GM12801 (cell line): Measurements from ENCODE around the gene CWC25.

Source experiments
- TF ChIP-seq, protein P1 (sequence below): IDR thresholded peaks from one replicate; pipeline ENCODE4 v1.5.1; 2011; ENCODE audit warnings: control low read depth; ENCODE audit not compliant: insufficient read length; ENCODE audit errors: extremely low read depth

The CWC25 gene

DNA sequence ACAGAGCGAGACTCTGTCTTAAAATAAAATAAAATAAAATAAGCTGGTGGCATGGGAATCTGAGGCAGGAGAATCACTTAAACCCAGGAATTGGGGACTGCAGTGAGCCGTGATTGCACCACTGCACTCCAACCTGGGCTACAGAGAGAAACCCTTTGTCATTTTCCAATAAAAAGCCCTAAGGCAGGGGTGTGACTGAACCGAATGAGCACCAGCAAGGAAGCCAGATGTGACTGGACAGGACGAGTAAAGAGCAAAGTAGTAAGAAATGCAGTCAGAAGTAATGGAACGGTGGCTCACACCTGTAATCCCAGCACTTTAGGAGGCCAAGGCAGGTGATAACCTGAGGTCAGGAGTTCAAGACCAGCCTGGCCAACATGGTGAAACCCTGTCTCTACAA lies 32.1 kb upstream of the CWC25 start:
- TF ChIP-seq, protein P1, sequence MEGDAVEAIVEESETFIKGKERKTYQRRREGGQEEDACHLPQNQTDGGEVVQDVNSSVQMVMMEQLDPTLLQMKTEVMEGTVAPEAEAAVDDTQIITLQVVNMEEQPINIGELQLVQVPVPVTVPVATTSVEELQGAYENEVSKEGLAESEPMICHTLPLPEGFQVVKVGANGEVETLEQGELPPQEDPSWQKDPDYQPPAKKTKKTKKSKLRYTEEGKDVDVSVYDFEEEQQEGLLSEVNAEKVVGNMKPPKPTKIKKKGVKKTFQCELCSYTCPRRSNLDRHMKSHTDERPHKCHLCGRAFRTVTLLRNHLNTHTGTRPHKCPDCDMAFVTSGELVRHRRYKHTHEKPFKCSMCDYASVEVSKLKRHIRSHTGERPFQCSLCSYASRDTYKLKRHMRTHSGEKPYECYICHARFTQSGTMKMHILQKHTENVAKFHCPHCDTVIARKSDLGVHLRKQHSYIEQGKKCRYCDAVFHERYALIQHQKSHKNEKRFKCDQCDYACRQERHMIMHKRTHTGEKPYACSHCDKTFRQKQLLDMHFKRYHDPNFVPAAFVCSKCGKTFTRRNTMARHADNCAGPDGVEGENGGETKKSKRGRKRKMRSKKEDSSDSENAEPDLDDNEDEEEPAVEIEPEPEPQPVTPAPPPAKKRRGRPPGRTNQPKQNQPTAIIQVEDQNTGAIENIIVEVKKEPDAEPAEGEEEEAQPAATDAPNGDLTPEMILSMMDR, result no peak

DNA sequence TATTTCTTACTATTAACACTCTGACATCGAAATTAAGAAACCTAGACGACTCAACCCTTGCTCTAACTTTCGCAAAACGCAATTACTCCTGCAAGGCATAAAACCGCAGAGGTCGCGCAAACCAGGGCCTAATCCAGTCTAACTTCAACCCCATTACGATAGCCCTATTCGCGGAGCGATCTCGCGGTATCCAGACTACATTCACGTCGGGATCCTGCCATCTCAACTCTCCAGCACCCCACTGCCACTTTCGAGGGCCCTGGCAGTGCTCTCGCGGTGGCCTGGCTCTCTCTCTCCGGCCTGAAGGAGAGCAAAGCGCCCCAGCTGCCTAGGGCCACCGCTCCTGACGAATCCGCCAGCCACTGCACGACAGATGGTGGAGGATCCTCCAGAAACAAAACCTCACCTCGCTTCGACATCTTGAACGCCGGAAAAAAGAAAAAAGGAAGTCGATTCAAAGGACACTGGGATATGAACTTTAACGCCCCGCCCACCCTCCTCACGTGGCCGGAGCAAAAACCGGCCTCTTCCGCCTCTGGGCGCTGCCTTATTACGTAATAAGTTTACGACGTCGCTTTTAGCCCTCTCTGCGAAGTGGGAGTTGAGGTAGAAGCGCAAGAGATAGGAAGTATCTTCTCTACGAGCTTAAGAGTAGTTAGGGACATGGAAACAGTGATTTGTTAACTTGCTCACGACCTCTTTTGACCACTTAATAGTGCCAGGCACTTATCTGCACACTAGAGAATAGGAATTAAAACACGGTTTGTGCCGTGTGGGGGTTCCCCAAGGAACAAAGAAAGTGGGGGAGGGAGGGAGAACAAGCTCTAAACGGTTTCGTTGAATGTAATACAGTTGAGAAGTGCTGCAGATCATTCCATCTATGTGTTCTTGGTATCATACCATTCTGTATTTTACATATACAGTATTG lies 28.4 kb upstream of the CWC25 start, which contains the start of gene RPL23:
Gene RPL23, minus strand, starts transcription at position 430 of the 928 bp plus-strand sequence. Its CDS starts 11 bp downstream, at position 419.
- TF ChIP-seq, protein P1, result no peak

DNA sequence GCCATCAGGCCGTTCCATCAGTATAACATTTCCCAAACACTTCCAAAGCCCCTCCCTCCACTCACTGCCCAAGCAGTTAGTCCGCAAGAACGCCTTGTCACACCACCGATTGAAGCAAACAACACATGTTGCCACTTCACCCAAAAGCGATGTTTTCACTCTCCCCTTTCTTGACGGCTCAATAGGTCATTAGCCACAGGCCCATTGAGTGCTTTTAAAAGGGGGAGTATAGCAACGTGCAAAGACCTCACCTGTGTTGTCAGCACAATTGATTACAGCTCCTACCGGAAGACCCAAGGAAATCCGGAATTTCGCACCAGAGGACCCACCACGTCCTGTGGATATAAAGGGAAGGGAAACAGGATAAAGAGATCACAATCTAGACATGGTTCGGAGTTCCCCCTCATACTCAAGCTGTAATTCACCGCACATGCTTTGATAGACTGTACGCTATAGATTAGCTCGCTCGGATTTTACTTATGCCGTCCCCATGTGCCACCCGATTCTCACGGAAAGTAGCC lies 27.7 kb upstream of the CWC25 start:
- TF ChIP-seq, protein P1, result no peak

DNA sequence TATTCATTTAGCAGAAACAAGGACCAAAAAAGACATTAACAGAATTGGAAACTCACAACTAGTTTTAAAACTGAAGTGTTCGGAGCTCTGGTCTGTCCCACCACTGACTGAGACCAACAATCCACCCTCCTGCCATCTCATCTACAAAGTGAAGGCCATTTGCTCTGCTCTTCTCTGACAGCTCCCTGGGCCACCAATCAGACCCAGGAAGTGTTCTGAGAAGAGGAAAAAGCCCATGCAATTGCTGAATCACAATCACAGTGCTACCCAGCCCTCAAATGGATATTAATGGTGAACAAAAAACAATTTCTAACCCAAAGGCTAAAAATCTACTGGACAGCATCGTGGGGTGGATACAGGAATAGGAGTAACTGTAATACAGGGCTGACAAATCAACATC lies 26.3 kb upstream of the CWC25 start:
- TF ChIP-seq, protein P1, result no peak

GRCh38 chr17:38850374-38850773 lies 25.3 kb upstream of the CWC25 start:
- TF ChIP-seq, protein P1, result no peak

DNA sequence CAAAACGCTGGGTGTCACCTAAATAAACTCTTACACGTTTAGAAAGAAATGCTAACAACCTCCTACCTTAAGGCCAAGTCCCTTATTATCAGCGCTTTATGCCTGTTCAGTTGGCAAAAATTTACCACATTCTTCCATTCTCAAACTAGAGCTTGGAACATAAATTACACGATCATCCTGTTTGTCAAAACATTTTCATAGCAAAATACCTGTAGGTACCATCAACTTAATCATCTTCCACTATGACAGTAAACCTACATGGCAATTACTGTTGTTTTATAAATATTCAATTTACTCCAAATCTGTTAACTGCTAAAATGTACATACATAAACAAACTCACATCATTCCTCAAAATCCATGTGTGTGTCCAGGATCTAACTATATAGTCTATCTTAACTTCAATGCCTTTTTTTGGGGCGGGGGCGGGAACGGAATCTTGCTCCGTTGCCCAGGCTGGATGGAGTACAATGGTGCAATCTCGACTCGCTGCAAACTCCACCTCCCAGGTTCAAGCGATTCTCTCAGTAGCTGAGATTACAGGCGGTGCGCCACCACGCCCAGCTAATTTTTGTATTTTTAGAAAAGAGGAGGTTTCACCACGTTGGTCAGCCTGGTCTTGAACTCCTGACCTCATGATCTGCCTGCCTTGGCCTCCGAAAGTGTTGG lies 24.0 kb upstream of the CWC25 start:
- TF ChIP-seq, protein P1, result no peak

GRCh38 chr17:38848557-38848891 lies 23.4 kb upstream of the CWC25 start:
- TF ChIP-seq, protein P1, result no peak
